Memory B cell (primary cell): Measurements from ENCODE around the gene PTPN14.
"Not testable (repeated sequence)": the region's sequence is repeated elsewhere in the genome, so short reads cannot be mapped to it uniquely, and the experiment has no call there.

Source experiments
- ATAC-seq: fragments of 150-1000 bp; cut with Tn5 transposase; 2 replicates; pipeline ENCODE4 v1.10.0; 2021; ENCODE audit warnings: low read depth, mild to moderate bottlenecking, moderate library complexity
- DNase-seq, 2 donors: peaks; one replicate each; pipeline ENCODE4 v3.0.0; 2022; ENCODE audit warnings: low spot score in 2 of 2
- H3K27ac Mint-ChIP-seq: one replicate; pipeline ENCODE4 v1.8.0; 2022; ENCODE audit warnings: mild to moderate bottlenecking, moderate library complexity, mixed read lengths
- H3K27me3 Mint-ChIP-seq: one replicate; pipeline ENCODE4 v1.8.0; 2022; ENCODE audit warnings: mixed read lengths
- H3K36me3 Mint-ChIP-seq: one replicate; pipeline ENCODE4 v1.8.0; 2022; ENCODE audit warnings: mild to moderate bottlenecking, mixed read lengths
- H3K4me1 Mint-ChIP-seq: one replicate; pipeline ENCODE4 v1.8.0; 2022; ENCODE audit warnings: mixed read lengths
- H3K4me3 Mint-ChIP-seq: one replicate; pipeline ENCODE4 v1.8.0; 2022; ENCODE audit warnings: mild to moderate bottlenecking, moderate library complexity, mixed read lengths
- H3K9me3 Mint-ChIP-seq: one replicate; pipeline ENCODE4 v1.8.0; 2022; ENCODE audit warnings: mixed read lengths

The PTPN14 gene

GRCh38 chr1:214515544-214516433 is 35.6 kb downstream of the PTPN14 start:
- DNase-seq (no peak), ATAC-seq (no peak)
- Mint-ChIP-seq H3K4me1 (no peaks in the 10 kb centered on the region), H3K27ac (no peak overlapping the region), H3K27me3 (peaks cover 6% of the 10 kb centered on the region), H3K4me3 (no peak overlapping the region), H3K36me3 (no peaks in the 10 kb centered on the region), H3K9me3 (peaks cover 2% of the 10 kb centered on the region)

- no peak overlapping the region for H3K4me3 Mint-ChIP-seq
- peaks cover 4% of the 10 kb centered on the region for H3K9me3 Mint-ChIP-seq
Observed at GRCh38 chr1:214514819-214515383, 36.5 kb downstream of the PTPN14 start.

GRCh38 chr1:214514032-214514818 is 37.2 kb downstream of the PTPN14 start:
- DNase-seq (no peak), ATAC-seq (no peak)
- Mint-ChIP-seq H3K27ac (no peak overlapping the region), H3K36me3 (no peaks in the 10 kb centered on the region), H3K4me3 (no peak overlapping the region), H3K9me3 (peaks cover 4% of the 10 kb centered on the region), H3K4me1 (no peaks in the 10 kb centered on the region), H3K27me3 (peaks cover 7% of the 10 kb centered on the region)

More at GRCh38 chr1:214514819-214515383, 36.5 kb downstream of the PTPN14 start:
- peaks cover 7% of the 10 kb centered on the region for H3K27me3 Mint-ChIP-seq
- no peaks in the 10 kb centered on the region for H3K36me3 Mint-ChIP-seq
- no peaks in the 10 kb centered on the region for H3K4me1 Mint-ChIP-seq
- no peak for ATAC-seq
- DNase-seq: no peak
- H3K27ac Mint-ChIP-seq: no peak overlapping the region

GRCh38 chr1:214513394-214513793 is 38.0 kb downstream of the PTPN14 start:
- no peaks in the 10 kb centered on the region for H3K36me3 Mint-ChIP-seq
- no peaks in the 10 kb centered on the region for H3K4me1 Mint-ChIP-seq
- H3K27me3 Mint-ChIP-seq: peaks cover 7% of the 10 kb centered on the region
- H3K27ac Mint-ChIP-seq: no peak overlapping the region
- H3K9me3 Mint-ChIP-seq: peaks cover 4% of the 10 kb centered on the region
- ATAC-seq (no peak), DNase-seq (no peak)
- H3K4me3 Mint-ChIP-seq: no peak overlapping the region

GRCh38 chr1:214511639-214511998 is 39.8 kb downstream of the PTPN14 start:
- ATAC-seq: no peak

GRCh38 chr1:214510914-214511638 is 40.3 kb downstream of the PTPN14 start:
- DNase-seq: no peak
- H3K4me3 Mint-ChIP-seq: no peak overlapping the region
- no peak overlapping the region for H3K27ac Mint-ChIP-seq
- H3K4me1 Mint-ChIP-seq: no peaks in the 10 kb centered on the region
- H3K9me3 Mint-ChIP-seq: peaks cover 4% of the 10 kb centered on the region
- H3K36me3 Mint-ChIP-seq: no peaks in the 10 kb centered on the region
- ATAC-seq: no peak
- peaks cover 3% of the 10 kb centered on the region for H3K27me3 Mint-ChIP-seq

More at GRCh38 chr1:214511639-214511998, 39.8 kb downstream of the PTPN14 start:
- peaks cover 3% of the 10 kb centered on the region for H3K27me3 Mint-ChIP-seq
- no peak overlapping the region for H3K27ac Mint-ChIP-seq
- no peak overlapping the region for H3K4me3 Mint-ChIP-seq
- DNase-seq: no peak
- peaks cover 4% of the 10 kb centered on the region for H3K9me3 Mint-ChIP-seq
- H3K4me1 Mint-ChIP-seq: no peaks in the 10 kb centered on the region
- no peaks in the 10 kb centered on the region for H3K36me3 Mint-ChIP-seq

GRCh38 chr1:214510477-214510876 is 40.9 kb downstream of the PTPN14 start:
- H3K4me1 Mint-ChIP-seq: no peaks in the 10 kb centered on the region
- H3K27me3 Mint-ChIP-seq: peaks cover 3% of the 10 kb centered on the region
- no peak overlapping the region for H3K4me3 Mint-ChIP-seq

GRCh38 chr1:214509622-214510021 is 41.8 kb downstream of the PTPN14 start:
- not testable (repeated sequence) for H3K27me3 Mint-ChIP-seq, ATAC-seq

More at GRCh38 chr1:214510477-214510876, 40.9 kb downstream of the PTPN14 start:
- no peak for ATAC-seq
- H3K9me3 Mint-ChIP-seq: peaks cover 4% of the 10 kb centered on the region
- H3K27ac Mint-ChIP-seq: no peak overlapping the region
- no peak for DNase-seq
- no peaks in the 10 kb centered on the region for H3K36me3 Mint-ChIP-seq

GRCh38 chr1:214506972-214507431 is 44.4 kb downstream of the PTPN14 start:
- no peaks in the 10 kb centered on the region for H3K36me3 Mint-ChIP-seq
- ATAC-seq (no peak), DNase-seq (no peak)
- H3K27me3 Mint-ChIP-seq: peaks cover 7% of the 10 kb centered on the region
- no peak overlapping the region for H3K27ac Mint-ChIP-seq
- H3K9me3 Mint-ChIP-seq: peaks cover 4% of the 10 kb centered on the region
- no peaks in the 10 kb centered on the region for H3K4me1 Mint-ChIP-seq
- no peak overlapping the region for H3K4me3 Mint-ChIP-seq

More at GRCh38 chr1:214509622-214510021, 41.8 kb downstream of the PTPN14 start:
- DNase-seq, H3K9me3 Mint-ChIP-seq, H3K27ac Mint-ChIP-seq, H3K4me1 Mint-ChIP-seq, H3K4me3 Mint-ChIP-seq, H3K36me3 Mint-ChIP-seq: not testable (repeated sequence)

GRCh38 chr1:214505134-214505533 is 46.3 kb downstream of the PTPN14 start:
- no peaks in the 10 kb centered on the region for H3K4me1 Mint-ChIP-seq
- peaks cover 7% of the 10 kb centered on the region for H3K27me3 Mint-ChIP-seq
- H3K27ac Mint-ChIP-seq: no peak overlapping the region
- no peak overlapping the region for H3K4me3 Mint-ChIP-seq
- peaks cover 3% of the 10 kb centered on the region for H3K9me3 Mint-ChIP-seq
- no peaks in the 10 kb centered on the region for H3K36me3 Mint-ChIP-seq
- ATAC-seq (no peak), DNase-seq (no peak)

GRCh38 chr1:214504330-214504729 is 47.1 kb downstream of the PTPN14 start:
- no peak for ATAC-seq
- Mint-ChIP-seq H3K4me1 (no peaks in the 10 kb centered on the region), H3K27me3 (peaks cover 5% of the 10 kb centered on the region), H3K4me3 (no peak overlapping the region), H3K27ac (no peak overlapping the region), H3K9me3 (no peaks in the 10 kb centered on the region), H3K36me3 (no peaks in the 10 kb centered on the region)
- no peak for DNase-seq

GRCh38 chr1:214503553-214503952 is 47.8 kb downstream of the PTPN14 start:
- Mint-ChIP-seq H3K9me3 (no peaks in the 10 kb centered on the region), H3K27me3 (peaks cover 5% of the 10 kb centered on the region), H3K4me1 (no peaks in the 10 kb centered on the region)

GRCh38 chr1:214500340-214501055 is 50.9 kb downstream of the PTPN14 start:
- H3K4me1 Mint-ChIP-seq: no peaks in the 10 kb centered on the region
- ATAC-seq: no peak
- DNase-seq: no peak
- H3K9me3 Mint-ChIP-seq: no peaks in the 10 kb centered on the region
- peaks cover 5% of the 10 kb centered on the region for H3K27me3 Mint-ChIP-seq
- no peak overlapping the region for H3K4me3 Mint-ChIP-seq
- H3K27ac Mint-ChIP-seq: no peak overlapping the region
- no peaks in the 10 kb centered on the region for H3K36me3 Mint-ChIP-seq

More at GRCh38 chr1:214503553-214503952, 47.8 kb downstream of the PTPN14 start:
- Mint-ChIP-seq H3K27ac (no peak overlapping the region), H3K4me3 (no peak overlapping the region), H3K36me3 (no peaks in the 10 kb centered on the region)
- ATAC-seq: no peak
- no peak for DNase-seq
